ENCODE results near the gene TIMM10.
A peak's percentile ranks its signal among the peaks of the same experiment; 100 is the strongest.

The TIMM10 gene

GRCh38 chr11:57491371-57492061, 39.0 kb downstream of the TIMM10 start:
- peaks cover 3% of the 10 kb centered on the region; the same call in 1 of the 2 replicates for H3K4me1 ChIP-seq (ENCODE audit: insufficient read depth, low read length)
- peaks cover 9% of the 10 kb centered on the region; the same call in 1 of the 2 replicates for H3K36me3 ChIP-seq (ENCODE audit: insufficient read depth, low read length)
- H3K27ac ChIP-seq (ENCODE audit: low read depth, low read length): no peak overlapping the region
- H3K4me3 ChIP-seq (ENCODE audit: low read length): no peak overlapping the region
- H3K9ac ChIP-seq (ENCODE audit: low read depth, low read length): no peak overlapping the region
- WGBS: 82% methylated on average over 11 of the region's 11 CpGs
- H3K9me3 ChIP-seq (ENCODE audit: insufficient read depth, low read depth, low read length): no peaks in the 10 kb centered on the region
- H3K27me3 ChIP-seq (ENCODE audit: insufficient read depth, low read length): no peaks in the 10 kb centered on the region

- Histone ChIP-seq H3K4me1 (ENCODE audit: insufficient read depth, low read length) (peaks cover 3% of the 10 kb centered on the region; the same call in 1 of the 2 replicates), H3K27ac (ENCODE audit: low read depth, low read length) (no peak overlapping the region), H3K9ac (ENCODE audit: low read depth, low read length) (no peak overlapping the region), H3K27me3 (ENCODE audit: insufficient read depth, low read length) (no peaks in the 10 kb centered on the region), H3K4me3 (ENCODE audit: low read length) (no peak overlapping the region), H3K9me3 (ENCODE audit: insufficient read depth, low read depth, low read length) (no peaks in the 10 kb centered on the region), H3K36me3 (ENCODE audit: insufficient read depth, low read length) (peaks cover 7% of the 10 kb centered on the region; the same call in 1 of the 2 replicates)
- 90% methylated on average over 9 of the region's 9 CpGs for WGBS
These were observed 39.9 kb downstream of the TIMM10 start for GRCh38 chr11:57490456-57491248.

- Histone ChIP-seq H3K27me3 (ENCODE audit: insufficient read depth, low read length) (peaks cover 9% of the 10 kb centered on the region; the same call in 1 of the 2 replicates), H3K9me3 (ENCODE audit: insufficient read depth, low read depth, low read length) (no peaks in the 10 kb centered on the region), H3K4me3 (ENCODE audit: low read length) (no peak overlapping the region), H3K9ac (ENCODE audit: low read depth, low read length) (no peak overlapping the region), H3K27ac (ENCODE audit: low read depth, low read length) (no peak overlapping the region), H3K36me3 (ENCODE audit: insufficient read depth, low read length) (peaks cover 3% of the 10 kb centered on the region; the same call in 1 of the 2 replicates), H3K4me1 (ENCODE audit: insufficient read depth, low read length) (peaks cover 4% of the 10 kb centered on the region; the same call in 1 of the 2 replicates)
- 95% methylated on average over 6 of the region's 6 CpGs for WGBS
These were observed 42.5 kb downstream of the TIMM10 start for GRCh38 chr11:57487920-57488659.

- peaks cover 4% of the 10 kb centered on the region; the same call in 1 of the 2 replicates for H3K4me1 ChIP-seq (ENCODE audit: insufficient read depth, low read length)
- H3K27me3 ChIP-seq (ENCODE audit: insufficient read depth, low read length): peaks cover 18% of the 10 kb centered on the region
- H3K9me3 ChIP-seq (ENCODE audit: insufficient read depth, low read depth, low read length): no peaks in the 10 kb centered on the region
- H3K9ac ChIP-seq (ENCODE audit: low read depth, low read length): no peak overlapping the region
- no peak overlapping the region for H3K4me3 ChIP-seq (ENCODE audit: low read length)
- no peak overlapping the region for H3K27ac ChIP-seq (ENCODE audit: low read depth, low read length)
- 95% methylated on average over 15 of the region's 15 CpGs for WGBS
- H3K36me3 ChIP-seq (ENCODE audit: insufficient read depth, low read length): peaks cover 3% of the 10 kb centered on the region; the same call in 1 of the 2 replicates
These were observed 43.4 kb downstream of the TIMM10 start for GRCh38 chr11:57487021-57487778.

- H3K36me3 ChIP-seq (ENCODE audit: insufficient read depth, low read length): peaks cover 3% of the 10 kb centered on the region; the same call in 1 of the 2 replicates
- peaks cover 34% of the 10 kb centered on the region for H3K27me3 ChIP-seq (ENCODE audit: insufficient read depth, low read length)
- no peak overlapping the region for H3K27ac ChIP-seq (ENCODE audit: low read depth, low read length)
- WGBS: 94% methylated on average over 9 of the region's 10 CpGs
- no peak overlapping the region for H3K9ac ChIP-seq (ENCODE audit: low read depth, low read length)
- peaks cover 7% of the 10 kb centered on the region for H3K4me1 ChIP-seq (ENCODE audit: insufficient read depth, low read length)
- H3K9me3 ChIP-seq (ENCODE audit: insufficient read depth, low read depth, low read length): no peaks in the 10 kb centered on the region
- no peak overlapping the region for H3K4me3 ChIP-seq (ENCODE audit: low read length)
These were observed 45.1 kb downstream of the TIMM10 start for GRCh38 chr11:57485217-57485990.

GRCh38 chr11:57484141-57484710, 46.3 kb downstream of the TIMM10 start:
- Histone ChIP-seq H3K9ac (ENCODE audit: low read depth, low read length) (no peak overlapping the region), H3K36me3 (ENCODE audit: insufficient read depth, low read length) (peaks cover 3% of the 10 kb centered on the region; the same call in 1 of the 2 replicates), H3K9me3 (ENCODE audit: insufficient read depth, low read depth, low read length) (no peaks in the 10 kb centered on the region), H3K27ac (ENCODE audit: low read depth, low read length) (no peak overlapping the region), H3K4me1 (ENCODE audit: insufficient read depth, low read length) (peaks cover 7% of the 10 kb centered on the region), H3K4me3 (ENCODE audit: low read length) (no peak overlapping the region), H3K27me3 (ENCODE audit: insufficient read depth, low read length) (peaks cover 34% of the 10 kb centered on the region)
- WGBS: 78% methylated on average over 6 of the region's 7 CpGs

- H3K4me1 ChIP-seq (ENCODE audit: insufficient read depth, low read length): peaks cover 7% of the 10 kb centered on the region
- H3K27me3 ChIP-seq (ENCODE audit: insufficient read depth, low read length): peaks cover 35% of the 10 kb centered on the region
- no peaks in the 10 kb centered on the region for H3K9me3 ChIP-seq (ENCODE audit: insufficient read depth, low read depth, low read length)
- peaks cover 3% of the 10 kb centered on the region; the same call in 1 of the 2 replicates for H3K36me3 ChIP-seq (ENCODE audit: insufficient read depth, low read length)
- 62% methylated on average over 2 of the region's 3 CpGs for WGBS
- H3K4me3 ChIP-seq (ENCODE audit: low read length): peak overlapping the region; percentile 59
- no peak overlapping the region; the same call in 1 of the 2 replicates for H3K27ac ChIP-seq (ENCODE audit: low read depth, low read length)
- peak overlapping the region; percentile 57 for H3K9ac ChIP-seq (ENCODE audit: low read depth, low read length)
These were observed 47.0 kb downstream of the TIMM10 start for GRCh38 chr11:57483562-57483918.

GRCh38 chr11:57482782-57483561, 47.6 kb downstream of the TIMM10 start:
- no peaks in the 10 kb centered on the region for H3K9me3 ChIP-seq (ENCODE audit: insufficient read depth, low read depth, low read length)
- no peak overlapping the region; the same call in 1 of the 2 replicates for H3K27ac ChIP-seq (ENCODE audit: low read depth, low read length)
- H3K27me3 ChIP-seq (ENCODE audit: insufficient read depth, low read length): peaks cover 40% of the 10 kb centered on the region
- peak overlapping the region; percentile 59 for H3K4me3 ChIP-seq (ENCODE audit: low read length)
- H3K36me3 ChIP-seq (ENCODE audit: insufficient read depth, low read length): peaks cover 3% of the 10 kb centered on the region; the same call in 1 of the 2 replicates
- peaks cover 7% of the 10 kb centered on the region for H3K4me1 ChIP-seq (ENCODE audit: insufficient read depth, low read length)
- peak overlapping the region; percentile 57 for H3K9ac ChIP-seq (ENCODE audit: low read depth, low read length)
- 1% methylated on average over 44 of the region's 52 CpGs for WGBS

Data from HUES64 (cell line).